LHCN-M2 (cell line): Measurements from ENCODE around the gene KAT6B. TPM values are rescaled to one million over a fixed set of nuclear protein-coding genes. Genes with fewer than 3 reads are reported as not detected.

Experiments
- DNase-seq: peaks from one replicate; pipeline ENCODE4 v3.0.0-alpha.2; 2012; ENCODE audit warnings: low read depth
- total RNA-seq: library from RNA; depleted of rRNA; stranded (reverse); fragments of >200 nt; gene quantifications from 2 replicates; pipeline ENCODE4 v1.2.3, GENCODE V29; 2014

Gene KAT6B
- total RNA-seq, 1 experiment from 2014 or later = 11.3 TPM

DNA sequence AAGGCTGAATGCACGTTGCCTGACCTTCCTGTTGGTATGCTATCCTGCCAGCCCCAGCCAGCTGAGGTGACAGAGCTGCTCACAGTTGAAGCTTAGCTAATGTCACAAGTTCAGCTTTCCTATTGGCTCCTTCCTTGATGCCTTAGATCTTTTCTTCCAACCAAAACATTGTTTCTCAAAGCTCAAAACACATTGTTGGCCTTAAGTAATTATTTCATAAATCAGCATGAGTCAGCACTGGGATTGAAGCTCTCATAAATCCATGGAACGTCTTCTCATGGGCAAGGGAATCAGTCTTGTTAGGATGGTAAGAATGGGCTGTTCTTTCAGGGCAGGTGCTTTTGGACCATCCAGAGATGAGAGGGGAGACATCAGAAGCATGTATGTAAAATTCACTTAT is 157.0 kb downstream of the KAT6B start:
- DNase-seq = no peak

DNA sequence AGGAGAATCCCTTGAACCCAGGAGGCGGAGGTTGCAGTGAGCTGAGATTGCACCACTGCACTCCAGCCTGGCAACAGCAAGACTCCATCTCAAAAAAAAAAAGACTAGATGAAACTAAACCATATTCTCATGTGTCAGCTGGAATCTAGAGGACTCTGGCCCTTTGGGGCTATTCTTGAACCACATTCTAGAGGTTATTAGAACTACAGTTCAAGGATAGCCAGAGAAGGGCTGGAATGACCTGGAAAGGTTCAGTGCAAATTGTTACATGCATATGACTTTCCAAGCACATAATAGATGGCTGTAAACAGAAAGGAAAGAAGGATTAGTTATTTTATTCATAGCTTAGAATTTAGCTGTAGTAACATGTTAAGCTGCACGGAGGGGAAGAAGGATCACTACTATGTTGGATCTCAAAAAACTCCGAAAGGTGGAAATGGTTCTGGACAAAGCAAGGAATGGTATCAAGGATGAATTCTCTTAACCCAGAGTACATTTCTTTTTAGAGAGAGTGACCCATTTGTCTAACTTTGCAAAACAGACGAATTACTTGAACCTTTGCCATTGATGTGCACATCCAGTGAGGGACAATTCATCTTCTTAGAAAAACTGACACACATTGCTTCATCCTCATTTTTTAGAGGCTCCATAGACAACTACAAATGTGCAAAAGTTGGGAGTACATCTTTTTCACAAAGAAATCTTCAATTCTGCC is 161.1 kb downstream of the KAT6B start:
- peak; percentile 10 for DNase-seq

DNA sequence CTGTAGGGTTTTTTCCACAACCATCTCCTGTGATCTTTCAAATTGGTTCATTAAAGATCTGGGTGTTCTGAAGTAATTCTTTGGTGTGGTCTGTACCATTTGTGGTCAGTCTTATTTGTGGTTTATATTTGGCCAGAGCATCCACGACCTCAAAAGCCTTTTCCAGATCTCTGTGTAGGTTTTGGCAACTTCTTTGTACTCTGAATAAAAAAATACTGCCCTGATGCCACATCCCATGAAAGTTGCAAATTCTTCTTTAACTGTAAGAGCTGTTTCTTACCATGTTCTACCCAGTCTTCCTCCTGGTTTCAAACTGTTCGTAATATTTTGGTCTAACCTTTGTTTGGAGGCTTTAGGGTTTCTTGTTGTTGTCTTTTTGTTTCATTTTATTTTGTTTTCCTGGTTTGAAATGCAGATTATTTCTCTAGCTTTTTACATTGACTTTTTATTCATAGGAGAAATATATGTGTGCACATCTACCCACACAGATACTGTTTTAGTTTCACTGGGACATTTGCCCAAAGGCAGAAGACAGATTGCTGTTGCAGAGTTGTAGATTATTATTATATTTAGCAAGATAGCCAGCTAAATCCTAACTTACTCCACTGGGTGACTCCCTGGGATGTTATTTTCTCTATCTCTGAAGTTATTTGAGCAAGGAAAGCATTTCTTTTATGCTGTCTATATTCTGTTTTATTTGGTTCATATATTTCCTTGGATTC is 161.8 kb downstream of the KAT6B start:
- peak; percentile 18 for DNase-seq

DNA sequence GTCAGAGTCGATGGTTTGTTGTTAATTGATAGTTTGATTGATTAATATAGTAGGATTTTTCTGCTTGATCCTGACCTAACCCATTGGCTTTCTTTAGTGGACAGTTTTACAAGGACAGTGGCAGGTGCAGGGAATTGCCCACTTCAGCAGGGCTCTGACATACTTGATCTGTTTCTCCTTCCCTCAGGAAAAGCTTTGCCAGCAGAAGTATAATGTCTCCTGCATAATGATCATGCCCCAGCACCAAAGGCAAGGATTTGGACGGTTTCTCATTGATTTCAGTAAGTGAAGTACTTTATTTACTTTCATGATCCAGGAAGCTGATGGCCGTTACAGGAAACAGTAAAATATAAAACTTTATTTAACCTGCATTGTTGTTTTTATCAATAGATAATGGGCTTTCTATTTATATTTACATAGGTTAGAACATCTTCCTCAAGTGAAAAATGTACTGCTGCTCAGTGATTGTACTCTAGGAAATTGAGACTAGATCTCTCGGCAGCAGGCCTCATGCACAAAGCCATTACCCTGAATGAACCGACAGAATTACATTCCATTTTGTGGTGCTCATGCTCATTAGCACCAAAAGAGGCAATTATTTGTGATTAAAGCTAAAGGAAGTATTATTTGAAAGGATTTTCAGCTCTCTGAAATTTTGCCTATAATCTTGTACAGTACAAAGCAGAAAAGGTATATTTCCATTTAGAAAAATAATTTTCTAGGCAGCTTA is 162.6 kb downstream of the KAT6B start:
- no peak for DNase-seq

- DNase-seq = peak; percentile 35
Observed at GRCh38 chr10:74991435-74991834, 165.0 kb downstream of the KAT6B start.

- no peak for DNase-seq
Observed at GRCh38 chr10:74992068-74992467, 165.7 kb downstream of the KAT6B start.

DNA sequence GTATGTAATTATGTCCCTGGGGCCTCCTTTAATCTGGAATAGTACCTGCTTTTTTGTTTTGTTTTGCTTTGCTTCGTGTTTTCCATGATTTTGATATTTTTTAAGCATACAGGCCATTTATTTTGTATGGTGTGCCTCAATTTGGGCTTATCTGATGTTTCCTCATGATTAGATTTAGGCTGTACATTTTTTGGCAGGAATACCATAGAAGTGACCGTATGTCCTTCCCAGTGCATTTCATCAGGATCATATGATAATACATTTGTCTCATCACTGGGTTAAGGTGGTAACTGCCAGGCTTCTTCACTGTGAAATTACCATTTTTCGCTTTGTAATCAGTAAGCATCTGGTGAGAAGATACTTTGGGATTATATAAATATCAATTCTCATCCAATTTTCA is 167.2 kb downstream of the KAT6B start:
- no peak for DNase-seq

- DNase-seq = no peak
Observed at GRCh38 chr10:74994854-74995253, 168.5 kb downstream of the KAT6B start.

DNA sequence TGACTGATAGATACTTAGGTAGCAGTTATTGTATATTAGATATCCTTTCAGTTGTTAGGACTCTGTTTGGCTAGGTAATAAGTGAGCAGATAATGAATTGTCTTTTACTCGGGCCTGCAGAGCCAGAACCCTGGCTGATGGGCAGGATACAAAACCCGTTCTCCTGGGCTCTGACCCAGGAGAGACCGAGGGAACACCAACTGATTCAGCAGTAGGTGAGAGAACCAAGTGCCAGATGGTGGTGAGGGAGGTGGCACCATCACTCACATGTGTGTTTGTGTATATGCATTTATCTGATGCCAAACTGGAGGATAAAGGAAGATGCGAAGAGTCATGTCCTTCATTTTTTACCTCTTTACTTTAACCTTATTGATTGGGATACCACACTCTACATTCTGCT is 169.4 kb downstream of the KAT6B start:
- DNase-seq = no peak

DNA sequence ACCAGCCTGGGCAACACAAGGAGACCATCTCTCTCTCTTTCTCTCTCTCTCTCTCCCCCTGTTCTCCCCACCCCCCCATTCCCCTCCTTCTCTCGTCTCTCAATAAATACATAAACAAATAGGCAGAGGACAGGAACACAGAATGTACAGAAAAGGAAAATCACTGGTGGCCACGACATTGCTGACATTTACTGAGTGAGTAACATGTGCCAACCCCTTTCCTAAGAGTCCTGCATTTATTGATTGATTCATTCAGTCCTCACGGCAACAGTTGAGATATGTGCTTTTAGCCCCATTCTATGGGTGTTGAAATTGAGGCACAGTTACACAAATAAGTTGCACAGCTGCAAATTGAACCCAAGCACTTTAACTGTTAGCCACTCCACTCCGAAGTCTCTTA is 170.8 kb downstream of the KAT6B start:
- DNase-seq = no peak

DNA sequence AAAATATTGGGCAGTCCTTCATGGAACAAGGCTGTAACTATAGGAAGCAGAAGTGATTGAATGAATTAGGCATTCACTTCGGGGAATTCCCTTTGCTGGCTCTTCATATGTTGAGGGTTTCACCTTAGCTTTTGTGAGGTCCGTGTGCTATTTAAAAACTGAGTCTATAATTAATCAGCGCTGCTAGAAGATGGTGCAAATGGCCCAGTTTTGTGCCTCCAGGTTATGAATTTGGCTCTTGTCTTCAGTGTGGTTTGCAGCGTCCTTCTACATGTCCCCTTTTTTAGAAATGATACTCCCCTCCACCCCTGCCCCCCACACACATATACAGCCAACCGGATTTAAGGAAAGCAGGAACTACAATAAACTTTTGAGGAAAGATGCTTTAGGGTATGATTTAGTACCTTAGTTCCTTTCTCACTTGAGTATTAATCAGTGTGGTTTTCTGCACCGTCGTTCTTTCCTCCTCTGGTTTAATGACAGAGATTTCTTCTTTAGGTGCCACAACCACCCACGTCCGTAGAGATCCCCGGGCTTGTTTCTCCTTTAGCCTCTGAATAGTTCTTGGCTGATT is 174.4 kb downstream of the KAT6B start:
- no peak for DNase-seq

DNA sequence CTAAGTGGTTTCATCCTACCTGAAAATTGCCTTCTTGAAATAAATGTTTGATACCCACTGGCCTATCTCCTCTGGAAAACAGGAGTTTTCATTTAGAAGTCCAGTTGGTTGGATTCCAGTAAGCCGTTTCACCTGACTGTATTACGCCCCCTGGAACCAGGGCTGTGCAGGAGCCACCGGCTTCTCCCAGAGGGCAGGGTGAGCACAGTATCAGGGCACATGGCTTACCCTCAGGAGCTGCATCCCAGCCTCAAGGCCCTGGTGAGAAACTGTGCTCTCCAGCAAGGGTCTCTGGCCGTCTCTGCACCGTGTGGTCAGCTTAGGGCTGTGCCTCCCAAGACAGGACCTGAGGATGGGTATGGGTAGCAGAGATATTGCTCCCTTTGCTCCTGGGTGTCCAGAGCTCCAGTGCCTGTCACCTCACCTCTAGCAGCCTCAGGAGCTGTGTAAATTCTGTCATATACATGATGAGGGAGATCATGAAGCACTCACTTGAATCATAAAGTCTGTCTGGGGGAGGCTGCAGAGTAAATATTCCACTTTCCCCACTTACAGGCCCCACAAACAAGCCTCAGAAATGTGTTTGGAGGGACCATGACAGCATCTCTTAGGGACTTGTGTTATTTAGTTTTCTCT is 175.4 kb downstream of the KAT6B start:
- no peak for DNase-seq

- DNase-seq = no peak
Observed at GRCh38 chr10:75002351-75002725, 175.9 kb downstream of the KAT6B start.

DNA sequence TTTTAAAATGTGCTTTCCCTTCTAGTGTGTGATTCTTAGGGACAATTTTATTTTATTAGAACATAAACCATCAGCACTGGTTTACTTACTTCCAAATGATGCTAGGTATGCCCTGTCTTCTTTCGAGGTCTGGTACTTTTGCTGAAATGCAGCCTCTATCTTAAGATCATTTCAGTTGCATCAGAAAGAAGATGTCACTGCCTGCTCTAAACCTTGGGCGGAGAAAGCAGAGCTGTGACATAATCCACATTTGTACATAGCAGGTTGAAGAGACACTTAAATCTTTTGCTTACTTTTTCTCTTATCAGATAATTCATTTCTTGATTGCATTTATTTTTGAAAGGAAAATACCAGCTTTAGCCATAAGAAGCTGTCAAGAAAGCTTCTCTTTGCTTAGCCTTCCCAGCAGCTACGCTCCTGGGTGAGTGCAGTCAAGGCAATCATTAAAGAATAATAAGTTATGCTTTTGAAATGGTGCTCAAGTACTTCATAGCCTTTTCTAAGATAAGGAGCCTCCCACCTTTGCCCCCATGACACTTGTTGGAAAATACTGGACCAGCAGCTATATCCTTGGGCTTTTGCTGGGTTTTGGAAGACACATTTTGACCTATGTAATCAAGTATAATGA is 176.7 kb downstream of the KAT6B start:
- DNase-seq = no peak

DNA sequence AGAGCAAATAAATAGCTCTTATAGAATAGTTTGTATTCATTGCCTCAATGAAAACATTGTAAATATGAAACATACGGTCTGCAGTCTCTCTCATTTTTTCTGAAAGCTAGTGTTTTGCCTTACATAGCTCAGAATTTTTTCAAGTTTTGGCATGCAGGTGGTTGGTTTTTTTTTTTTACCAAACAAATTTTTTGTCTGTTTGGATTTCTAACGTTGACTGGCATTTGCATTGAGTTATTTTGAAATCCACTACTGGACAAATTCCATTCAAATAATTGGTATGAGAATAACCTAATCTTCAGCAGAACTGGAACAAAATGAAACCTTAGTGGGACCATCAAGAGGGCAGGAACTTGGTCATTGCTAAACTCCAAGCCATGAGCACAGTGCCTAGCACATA is 177.5 kb downstream of the KAT6B start:
- DNase-seq = no peak

GRCh38 chr10:75007646-75008045 is 181.2 kb downstream of the KAT6B start:
- no peak for DNase-seq

DNA sequence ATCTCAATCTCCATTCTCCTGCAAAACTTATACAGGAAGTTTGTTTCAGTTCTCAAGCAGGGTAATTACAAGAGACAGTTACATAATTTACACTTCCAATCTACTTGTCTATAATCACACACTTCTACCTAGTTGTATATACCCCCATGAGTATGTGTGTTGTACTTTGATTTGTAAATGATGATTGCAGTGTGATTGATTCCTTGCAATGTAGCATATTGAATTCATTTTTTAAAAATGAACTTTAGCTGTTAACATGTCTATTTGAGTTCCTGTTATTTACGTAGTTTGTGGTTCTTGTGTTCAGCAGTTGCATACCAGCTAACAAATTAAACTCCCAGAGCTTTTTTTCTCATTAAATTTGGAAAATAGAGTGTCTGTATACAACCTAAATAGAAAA is 182.6 kb downstream of the KAT6B start:
- no peak for DNase-seq

GRCh38 chr10:75009426-75009825 is 183.0 kb downstream of the KAT6B start:
- DNase-seq = no peak

GRCh38 chr10:75010373-75010772 is 184.0 kb downstream of the KAT6B start:
- no peak for DNase-seq

GRCh38 chr10:75011221-75011620 is 184.8 kb downstream of the KAT6B start:
- DNase-seq = no peak

DNA sequence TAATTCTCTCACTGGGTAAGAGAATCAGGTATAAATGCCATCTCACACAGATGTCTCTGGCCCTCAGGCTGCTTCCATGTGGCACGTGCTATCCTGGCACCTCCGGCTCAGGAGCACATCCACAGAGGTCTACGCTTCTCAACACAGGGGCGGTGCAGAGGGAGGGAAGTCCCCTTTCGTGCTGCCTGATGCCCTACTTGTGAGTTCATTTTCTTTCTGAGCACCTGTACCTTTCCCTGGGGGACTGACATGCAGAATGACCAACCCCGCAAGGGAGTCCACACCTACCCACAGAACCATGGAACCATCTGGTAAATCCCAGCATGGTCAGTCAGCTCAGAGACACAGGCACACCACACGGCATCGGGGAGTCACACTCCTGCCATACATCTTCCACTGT is 186.1 kb downstream of the KAT6B start:
- no peak for DNase-seq
